GM19025 (cell line): Measurements from ENCODE around the gene ECT2.
A peak's percentile ranks its signal among the peaks of the same experiment; 100 is the strongest.
"Not testable (repeated sequence)": the region's sequence is repeated elsewhere in the genome, so short reads cannot be mapped to it uniquely, and the experiment has no call there.

Experiments
- ATAC-seq: cut with Tn5 transposase; IDR thresholded peaks from one replicate; pipeline ENCODE4 v1.9.1; 2021; ENCODE audit warnings: mild to moderate bottlenecking, low read depth, moderate library complexity; ENCODE audit not compliant: unreplicated experiment

ECT2 gene, protein sequence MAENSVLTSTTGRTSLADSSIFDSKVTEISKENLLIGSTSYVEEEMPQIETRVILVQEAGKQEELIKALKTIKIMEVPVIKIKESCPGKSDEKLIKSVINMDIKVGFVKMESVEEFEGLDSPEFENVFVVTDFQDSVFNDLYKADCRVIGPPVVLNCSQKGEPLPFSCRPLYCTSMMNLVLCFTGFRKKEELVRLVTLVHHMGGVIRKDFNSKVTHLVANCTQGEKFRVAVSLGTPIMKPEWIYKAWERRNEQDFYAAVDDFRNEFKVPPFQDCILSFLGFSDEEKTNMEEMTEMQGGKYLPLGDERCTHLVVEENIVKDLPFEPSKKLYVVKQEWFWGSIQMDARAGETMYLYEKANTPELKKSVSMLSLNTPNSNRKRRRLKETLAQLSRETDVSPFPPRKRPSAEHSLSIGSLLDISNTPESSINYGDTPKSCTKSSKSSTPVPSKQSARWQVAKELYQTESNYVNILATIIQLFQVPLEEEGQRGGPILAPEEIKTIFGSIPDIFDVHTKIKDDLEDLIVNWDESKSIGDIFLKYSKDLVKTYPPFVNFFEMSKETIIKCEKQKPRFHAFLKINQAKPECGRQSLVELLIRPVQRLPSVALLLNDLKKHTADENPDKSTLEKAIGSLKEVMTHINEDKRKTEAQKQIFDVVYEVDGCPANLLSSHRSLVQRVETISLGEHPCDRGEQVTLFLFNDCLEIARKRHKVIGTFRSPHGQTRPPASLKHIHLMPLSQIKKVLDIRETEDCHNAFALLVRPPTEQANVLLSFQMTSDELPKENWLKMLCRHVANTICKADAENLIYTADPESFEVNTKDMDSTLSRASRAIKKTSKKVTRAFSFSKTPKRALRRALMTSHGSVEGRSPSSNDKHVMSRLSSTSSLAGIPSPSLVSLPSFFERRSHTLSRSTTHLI

DNA sequence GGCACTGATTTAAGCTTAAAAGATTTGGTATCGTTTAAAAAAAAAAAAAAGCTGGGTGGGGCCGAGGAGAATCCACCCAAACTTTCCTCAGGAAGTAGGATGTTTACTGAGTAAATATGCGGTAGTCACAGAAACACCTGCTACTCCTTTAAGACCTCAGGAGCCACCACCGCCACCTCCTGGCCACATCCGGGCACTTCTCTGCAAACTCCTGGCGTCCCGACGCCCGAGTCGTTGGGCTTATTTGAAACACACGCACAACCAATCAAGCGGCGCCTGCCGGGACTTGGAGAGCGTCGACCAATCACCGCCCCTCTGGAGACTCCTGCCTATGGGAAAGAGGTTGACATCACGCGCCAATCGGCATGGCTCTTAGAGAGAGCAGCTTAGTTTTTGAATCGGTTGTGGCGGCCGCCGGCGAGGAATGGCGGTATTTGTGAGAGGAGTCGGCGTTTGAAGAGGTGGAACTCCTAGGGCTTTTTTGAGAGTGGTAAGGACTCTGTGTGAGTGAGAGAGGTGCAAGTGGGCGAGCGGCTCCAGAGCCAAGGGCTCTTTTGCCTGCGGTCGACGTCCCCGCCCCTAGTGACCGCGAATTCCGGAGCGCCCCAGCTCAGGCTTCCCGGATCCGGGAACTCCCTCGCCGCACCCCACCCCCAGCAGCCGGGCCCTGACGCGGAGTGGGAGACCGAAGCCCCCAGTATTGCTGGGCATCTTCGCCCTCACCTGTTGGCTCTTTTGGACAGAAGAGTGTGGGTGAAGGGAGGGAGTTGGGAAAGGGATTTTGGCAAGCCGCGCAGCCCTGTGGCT lies at the start of gene ECT2:
Gene ECT2, plus strand, starts transcription at position 359 of the 807 bp plus-strand sequence. CDS start 3,805 bp downstream, outside the sequence.
- ATAC-seq, result peak; percentile 99

DNA sequence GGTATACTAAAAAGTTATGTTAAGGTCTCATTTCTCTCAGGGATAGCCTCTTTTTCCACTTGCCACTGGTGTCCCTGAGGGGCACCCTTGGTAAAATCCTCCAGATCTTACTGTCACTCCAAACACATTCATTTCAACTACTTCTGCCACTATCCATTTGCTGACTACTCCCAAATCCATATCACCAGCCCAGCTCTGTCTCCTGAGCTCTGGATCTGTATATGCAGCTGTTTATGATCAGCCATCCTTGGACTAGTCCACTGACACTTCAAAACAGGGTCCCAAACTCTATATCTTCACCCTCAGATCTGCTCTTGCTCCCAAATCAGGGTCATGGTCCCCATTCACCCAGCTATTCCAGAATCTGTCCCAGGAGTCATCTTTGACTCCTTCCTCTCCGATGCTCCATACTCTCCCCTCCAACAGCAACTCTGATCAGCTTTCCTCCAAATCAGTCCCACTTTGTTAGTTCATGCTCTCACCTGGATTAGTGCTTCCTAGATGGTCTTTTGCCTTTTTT lies 49.5 kb upstream of the ECT2 start:
- ATAC-seq, result no peak

DNA sequence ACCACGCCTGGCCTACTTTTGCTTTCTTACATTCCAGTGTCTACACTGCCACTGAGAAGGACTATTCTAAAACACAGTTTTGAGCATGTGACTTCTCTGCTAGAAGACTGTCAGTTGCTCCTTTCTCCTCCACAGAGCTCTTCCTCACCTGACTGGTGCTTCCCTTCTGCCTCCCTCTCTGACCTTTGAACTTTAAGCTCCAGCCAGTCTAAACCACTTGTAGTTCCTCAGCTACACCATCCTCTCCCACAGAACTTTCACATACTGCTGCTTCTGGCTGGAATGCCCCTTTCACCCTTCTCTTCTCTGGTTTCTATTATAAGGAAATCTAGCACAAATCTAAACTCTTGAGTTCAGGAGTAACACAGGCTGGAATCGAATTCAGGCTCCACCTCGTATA lies 48.8 kb upstream of the ECT2 start:
- peak; percentile 55 for ATAC-seq

DNA sequence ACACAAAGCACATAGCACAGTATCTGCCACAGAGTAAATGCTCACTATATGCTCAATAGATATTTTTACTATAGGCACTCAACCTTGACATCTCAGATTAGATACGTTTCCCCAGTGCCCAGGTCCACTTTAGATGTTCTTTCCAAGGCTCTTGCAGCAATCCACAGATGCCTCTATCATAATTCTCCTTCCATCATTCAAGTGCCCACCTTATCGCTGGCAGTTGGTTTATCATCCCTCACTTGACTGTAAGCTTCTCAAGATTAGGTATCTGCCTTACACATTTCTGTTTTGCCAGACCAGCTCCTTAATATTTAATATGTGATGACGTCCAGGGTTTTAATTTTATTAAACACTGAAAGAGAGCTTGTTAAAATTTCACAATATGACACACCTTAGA lies 48.3 kb upstream of the ECT2 start:
- no peak for ATAC-seq

DNA sequence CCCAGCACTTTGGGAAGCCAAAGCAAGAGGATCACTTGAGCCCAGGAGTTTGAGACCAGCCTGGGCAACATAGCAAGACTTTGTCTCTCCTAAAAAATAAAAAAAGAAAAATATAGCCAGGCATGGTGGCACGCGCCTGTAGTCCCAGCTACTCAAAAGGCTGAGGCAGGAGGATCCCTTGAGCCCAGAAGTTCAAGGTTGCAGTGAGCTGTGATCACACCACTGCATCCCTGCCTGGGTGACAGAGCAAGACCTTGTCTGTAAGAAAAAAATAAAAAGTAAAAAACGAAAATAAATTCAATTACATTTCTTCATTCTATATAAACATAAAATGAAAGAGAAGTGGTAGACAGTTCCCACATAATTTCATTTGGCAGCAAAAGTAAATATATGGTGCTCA lies 47.8 kb upstream of the ECT2 start:
- not testable (repeated sequence) for ATAC-seq

DNA sequence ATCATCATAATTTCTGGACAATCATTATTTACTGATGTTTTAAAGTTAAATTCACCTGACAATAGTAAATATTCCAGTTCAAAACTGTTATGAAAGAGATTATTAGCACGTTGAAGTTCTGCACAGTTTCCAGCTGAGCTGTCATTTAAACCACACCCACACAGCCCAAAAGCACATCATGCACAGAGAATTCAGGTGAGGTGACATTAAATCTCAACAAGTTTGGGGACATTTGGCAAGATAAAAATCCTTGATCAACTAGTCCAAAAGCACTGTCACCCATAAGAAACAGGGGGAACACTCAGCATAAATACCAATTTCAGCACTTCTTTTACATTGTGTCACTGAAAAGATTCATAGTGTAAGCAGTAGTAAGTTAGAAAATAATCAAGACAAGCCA lies 46.5 kb upstream of the ECT2 start:
- no peak for ATAC-seq

DNA sequence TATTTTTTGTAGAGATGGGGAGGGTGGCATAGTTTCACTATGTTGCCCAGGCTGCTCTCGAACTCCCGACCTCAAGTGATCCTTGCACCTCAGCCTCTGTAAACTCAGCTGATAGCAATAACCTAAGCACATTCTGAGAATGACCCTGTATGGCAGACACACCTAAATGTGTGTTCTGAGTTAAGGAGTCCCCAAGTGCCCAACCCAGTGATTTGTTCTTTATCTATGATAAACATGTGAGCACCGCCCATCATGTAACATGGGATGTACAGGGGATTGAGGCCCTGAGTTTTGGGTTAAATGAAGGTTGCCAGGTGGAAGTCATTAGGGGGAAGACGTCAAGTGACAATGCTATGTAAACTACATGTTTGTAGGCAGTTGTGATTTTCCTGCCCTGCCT lies 45.4 kb upstream of the ECT2 start:
- ATAC-seq, result no peak

DNA sequence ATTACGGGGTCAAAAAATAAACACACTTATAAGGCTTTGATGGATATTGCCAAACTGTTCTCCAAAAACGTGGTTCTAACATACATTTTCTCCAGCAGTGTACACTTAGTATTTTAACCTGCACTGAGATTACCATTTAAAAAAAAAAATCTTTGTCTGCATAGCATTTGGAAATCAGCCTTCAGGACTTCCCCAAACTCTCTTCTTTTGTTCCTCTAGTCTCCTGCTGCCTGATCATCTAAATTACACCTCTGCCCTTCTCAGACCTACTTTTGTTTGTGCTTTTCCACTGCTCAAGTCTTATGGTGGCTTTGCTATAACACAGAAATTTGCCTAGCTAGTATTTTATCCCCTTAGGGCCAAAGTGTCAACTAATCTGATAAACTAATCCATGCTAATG lies 43.5 kb upstream of the ECT2 start:
- no peak for ATAC-seq

DNA sequence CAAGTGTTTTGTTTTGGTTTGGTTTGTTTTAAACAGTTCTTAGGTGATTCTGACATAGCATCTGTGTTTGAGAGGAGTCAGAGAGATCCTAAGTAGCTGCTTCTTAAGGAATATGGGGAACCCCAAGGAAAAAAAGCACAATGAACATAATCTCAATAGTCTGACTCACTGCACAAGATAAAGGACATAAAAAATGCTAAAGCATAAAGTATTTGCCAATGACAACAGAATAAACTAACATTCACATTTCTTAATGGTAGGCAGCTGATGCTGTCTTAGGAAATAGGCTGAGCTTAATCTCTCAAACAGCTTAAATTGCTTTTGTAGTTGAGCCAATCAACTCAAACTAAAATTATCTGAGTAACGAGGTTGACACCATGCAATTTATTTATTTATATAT lies 42.6 kb upstream of the ECT2 start:
- no peak for ATAC-seq

DNA sequence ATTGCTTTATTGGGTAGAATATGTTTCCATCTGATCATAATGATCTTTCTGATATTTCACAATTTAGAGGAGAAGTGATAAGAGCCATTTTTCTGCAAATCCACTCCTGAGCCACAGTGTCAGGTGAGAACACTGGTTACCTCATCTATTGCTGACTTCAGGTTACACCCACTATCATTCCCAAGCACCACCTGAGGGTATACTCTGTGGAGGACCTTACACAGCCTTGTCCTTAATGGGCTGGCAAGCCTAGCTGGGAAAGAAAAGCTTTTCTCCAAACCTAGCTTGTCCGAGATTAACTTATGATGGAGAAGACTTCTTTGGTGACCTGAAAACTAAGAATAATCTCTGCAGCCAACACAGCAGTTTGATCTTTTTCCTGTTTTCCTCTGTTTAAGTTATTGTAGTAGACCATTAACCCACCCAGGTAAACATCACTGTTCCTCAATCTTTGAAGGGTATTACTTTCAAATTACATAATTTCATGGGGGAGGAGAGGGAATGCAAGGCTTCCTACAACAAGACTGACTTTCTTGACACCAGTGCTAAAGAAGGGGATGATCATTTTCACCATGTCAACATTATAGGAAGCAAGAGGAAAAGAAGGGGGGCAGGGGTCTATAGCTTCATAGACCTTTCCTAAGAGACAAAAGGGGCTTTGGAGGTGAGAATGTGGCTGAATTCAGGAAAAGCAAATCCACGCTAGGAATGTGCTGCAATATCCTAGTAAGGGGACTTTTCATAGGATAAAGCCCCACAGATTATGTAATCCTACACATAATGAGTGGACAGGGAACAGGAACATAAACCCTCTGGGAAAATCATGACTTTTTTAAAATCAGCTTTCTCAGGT lies 41.4 kb upstream of the ECT2 start:
- no peak for ATAC-seq

DNA sequence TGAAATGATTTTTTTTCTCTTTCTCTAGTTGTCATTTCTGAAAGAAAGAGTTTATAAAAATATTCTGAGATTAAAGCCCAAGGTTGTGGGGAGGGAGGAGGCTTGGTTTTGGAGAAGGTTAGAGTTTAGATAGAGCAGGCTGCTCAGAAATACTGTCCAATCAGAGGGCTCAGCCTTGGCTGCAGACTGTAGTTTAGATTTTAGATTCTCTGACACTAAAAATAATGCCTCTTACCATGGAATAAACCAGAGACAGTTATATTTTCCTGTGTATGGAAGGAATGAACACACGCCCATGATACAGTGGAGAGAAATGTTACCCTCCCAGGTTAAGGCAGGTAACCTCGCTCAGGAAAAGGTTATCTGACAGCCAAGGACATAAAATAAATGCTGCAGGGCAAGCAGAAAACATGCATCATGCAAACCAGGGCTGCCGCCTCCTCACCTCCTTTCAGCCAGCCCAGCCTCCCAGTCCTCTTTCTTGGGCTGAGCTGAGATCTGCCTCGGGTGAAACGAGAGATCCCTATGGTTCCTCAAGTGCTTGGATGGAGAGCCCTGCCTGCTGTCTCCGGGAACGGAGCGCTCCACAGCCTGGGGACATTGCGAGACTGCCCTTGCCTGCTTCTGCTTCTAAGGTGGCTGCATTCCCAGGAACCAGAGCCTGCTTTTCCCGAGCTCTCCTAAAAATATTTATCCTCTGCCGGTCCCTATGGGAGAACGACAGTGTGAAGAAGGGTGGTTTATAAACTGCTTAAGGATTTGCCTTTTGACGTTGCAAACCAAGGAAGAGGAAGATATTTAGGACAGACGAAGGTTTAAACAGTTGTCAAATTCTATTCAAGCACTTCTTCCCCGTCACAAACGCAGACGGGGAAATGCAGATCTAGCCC lies 40.5 kb upstream of the ECT2 start:
- no peak for ATAC-seq

DNA sequence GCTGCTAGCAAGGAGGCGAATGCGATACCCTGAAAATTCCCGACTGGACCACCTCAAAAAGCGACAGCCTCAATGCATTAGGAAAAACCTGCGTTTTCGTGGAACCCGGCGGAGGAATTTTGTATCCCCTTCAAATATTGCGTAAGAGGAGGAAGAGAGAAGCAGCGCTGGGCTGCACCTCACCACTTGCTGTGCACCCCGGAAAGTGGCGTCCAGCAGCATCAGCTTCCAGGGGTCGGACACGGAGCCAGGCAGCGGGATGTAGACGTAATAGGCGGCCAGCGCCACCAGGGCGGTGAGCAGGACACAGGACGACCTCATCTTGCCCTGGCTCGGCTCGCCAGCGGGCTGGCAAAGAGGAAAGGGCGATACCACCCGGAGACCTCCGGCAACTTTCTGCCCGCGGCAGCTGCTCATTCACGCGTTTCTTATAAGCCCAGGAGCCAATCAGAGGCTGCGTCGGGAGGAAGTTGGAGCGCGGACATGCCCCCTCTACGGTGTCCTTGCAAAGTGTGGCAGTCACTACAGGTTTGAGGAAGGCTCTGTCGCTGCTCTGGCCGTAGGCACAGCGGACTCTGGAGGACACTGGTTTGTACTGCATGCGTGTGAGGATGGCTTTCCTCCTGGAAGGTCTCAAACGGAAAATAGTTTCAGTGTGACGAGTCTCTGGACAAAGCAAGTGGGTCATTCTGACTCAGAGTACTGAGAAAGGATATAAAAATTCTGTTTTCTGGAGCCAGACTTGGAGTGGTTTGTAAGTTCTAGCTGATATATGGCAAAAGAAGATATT lies 39.7 kb upstream of the ECT2 start, which contains the start of gene NCEH1:
Gene NCEH1, minus strand, starts transcription at position 404 of the 790 bp plus-strand sequence. Its CDS starts 83 bp downstream, at position 321.
- peak; percentile 99 for ATAC-seq

DNA sequence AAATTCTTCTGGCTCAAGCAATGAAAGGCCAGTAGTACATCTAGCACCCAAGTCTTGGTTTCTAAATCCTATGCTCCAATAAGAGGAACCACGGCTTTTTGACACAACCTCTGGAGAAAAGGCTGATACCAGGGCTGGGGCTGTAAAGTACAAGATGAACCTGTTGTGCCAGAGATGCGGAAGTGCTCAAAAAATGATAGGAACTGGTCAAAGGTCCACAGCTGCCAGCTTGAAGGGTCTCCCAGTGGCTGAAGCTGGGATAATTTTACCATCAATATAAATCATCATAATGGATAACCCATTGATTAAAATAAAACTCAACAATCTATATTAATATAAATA lies 39.1 kb upstream of the ECT2 start:
- ATAC-seq, result no peak

DNA sequence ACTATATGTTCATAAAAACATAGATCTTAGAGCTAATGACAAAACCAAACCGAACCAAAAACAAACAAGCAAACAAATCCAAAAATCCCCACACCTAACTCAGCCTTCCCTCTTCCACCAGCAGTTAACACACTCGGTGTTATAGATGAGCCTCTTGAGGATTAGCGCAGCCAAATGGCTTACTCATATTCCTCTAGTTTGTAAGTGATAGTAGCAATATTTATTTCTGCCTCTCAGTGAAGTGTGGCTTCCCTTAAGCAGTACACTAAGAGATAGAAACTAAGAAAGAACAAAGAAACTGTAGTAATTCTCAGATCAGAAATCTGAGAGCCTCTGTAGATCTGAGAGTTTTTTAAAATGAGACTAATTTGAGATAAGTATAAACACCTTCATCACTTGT lies 37.2 kb upstream of the ECT2 start:
- no peak for ATAC-seq

DNA sequence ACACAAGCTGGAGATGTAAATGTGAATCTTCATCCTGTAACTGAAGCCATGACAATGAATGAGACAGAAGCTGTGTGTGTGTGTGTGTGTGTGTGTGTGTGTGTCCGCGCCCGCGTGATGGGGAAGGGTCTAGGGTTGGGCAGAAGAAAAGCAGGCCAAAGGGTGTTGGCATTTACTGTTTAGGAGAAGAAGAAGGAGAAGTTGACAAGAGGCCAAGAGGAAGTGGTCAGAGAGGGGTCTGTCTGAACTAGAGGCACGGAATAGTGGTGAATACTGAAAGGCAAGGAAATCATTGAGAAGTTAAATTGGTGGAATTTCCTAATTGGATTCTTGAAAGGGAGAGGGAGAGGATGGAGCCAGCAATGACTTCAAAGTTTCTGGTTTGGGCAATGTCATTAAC lies 34.0 kb upstream of the ECT2 start:
- ATAC-seq, result no peak

DNA sequence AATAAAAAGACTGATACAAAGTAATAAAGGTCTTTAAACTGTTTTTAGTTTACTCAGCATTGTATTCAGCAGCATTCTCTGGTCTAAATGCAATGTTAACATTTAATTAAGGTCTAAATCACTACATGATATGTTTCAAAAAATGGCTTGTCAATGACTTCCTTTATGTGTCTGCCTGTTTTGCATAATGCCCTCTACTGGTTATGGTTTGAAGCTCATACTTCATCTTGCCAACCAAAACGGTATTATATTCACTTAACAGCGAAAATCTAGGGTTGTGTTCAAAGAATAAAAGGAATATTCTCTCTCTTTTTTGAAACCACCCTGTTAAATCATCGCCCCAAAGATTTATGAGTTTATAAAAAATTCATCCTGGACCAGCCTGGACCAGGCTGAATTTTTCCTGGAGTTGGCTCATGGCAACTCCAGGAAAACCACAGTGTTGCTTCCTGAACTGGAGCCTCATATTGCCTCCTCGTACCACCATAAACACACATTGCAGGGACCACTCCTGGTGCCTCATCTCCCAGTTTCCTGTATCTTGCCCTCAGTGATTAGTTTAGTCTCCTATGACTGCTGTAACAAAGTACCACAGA lies 32.9 kb upstream of the ECT2 start:
- no peak for ATAC-seq

DNA sequence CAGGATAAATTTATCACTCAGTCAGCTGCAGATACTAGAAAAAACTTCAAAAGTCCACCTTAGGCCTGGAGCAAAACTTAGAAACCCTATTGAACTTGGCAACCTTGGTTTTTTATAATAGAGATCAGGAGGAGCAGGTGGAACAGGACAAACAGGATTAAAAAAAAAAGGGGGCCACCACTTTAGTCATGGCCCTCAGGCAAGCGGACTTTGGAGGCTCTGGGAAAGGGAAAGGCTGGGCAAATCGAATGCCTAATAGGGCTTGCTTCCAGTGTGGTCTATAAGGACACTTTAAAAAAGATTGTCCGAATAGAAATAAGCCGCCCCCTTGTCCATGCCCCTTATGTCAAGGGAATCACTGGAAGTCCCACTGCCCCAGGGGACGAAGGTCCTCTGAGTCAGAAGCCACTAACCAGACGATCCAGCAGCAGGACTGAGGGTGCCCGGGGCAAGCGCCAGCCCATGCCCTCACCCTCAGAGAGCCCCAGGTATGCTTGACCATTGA lies 27.9 kb upstream of the ECT2 start:
- ATAC-seq, result not testable (repeated sequence)
